HG03457 (cell line): ENCODE measurements around the gene NATD1.

Experiments used
- ATAC-seq: cut with Tn5 transposase; IDR thresholded peaks from one replicate; pipeline ENCODE4 v1.9.1; 2021; ENCODE audit warnings: moderate number of reproducible peaks; ENCODE audit not compliant: unreplicated experiment

NATD1 gene

DNA sequence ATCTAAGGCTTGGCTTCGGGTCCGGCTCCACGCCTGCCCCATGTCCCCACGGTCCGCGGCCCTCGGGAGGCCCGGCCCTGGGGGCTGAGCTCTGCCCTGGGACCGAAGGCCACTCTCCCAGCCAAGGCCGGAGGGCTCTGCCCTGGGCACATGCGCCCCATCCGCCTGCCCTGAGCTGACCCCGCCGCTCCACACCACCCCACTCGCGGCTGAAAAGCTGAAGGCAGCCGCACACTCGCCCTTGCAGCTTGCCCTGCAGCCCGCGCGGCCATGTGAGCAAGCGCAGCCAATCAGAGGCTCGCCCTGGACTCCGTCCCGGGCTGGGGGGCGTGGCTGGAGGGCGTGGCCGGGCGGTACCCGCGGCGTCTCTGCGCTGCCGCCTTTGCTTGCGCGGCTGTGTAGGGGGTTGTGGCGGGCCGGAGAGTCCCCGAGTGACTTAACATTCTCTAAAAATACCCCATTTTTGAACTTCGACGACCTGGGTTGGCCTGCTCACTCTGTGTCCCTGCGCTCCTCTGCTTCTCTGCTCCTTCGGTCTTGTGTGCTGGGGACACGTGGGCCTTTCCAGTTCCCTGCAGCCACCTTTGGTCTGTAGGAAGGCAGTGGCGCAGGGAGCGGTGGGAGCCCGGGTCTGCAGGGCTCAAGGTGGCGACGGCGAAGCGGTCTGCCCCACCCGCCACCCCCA lies 22.5 kb upstream of the NATD1 start:
- ATAC-seq = peak; percentile 81

- peak; percentile 3 for ATAC-seq
Observed at GRCh38 chr17:21275047-21275578, 21.9 kb upstream of the NATD1 start.

GRCh38 chr17:21272881-21273792 lies 19.9 kb upstream of the NATD1 start:
- ATAC-seq = no peak

DNA sequence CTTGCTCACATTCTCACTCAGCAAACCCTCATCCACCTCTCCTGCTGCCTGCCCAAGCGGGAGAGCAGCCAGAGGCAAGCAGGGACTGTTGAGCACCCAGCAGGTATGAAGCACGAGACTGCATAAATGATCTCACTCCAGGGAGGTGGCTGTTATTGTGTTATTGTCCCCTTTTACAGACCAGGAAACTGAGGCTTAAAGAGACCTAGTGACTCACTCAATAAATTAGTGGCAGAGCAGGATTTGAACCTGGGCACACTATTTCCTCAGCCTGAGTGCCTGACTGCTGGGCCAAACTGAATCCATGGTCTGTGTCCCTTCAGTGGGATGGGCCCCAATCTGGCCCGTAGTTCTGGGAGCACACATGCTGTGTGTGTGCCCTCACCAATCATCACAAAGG lies 19.0 kb upstream of the NATD1 start:
- no peak for ATAC-seq

GRCh38 chr17:21271454-21272183 lies 18.4 kb upstream of the NATD1 start:
- no peak for ATAC-seq

DNA sequence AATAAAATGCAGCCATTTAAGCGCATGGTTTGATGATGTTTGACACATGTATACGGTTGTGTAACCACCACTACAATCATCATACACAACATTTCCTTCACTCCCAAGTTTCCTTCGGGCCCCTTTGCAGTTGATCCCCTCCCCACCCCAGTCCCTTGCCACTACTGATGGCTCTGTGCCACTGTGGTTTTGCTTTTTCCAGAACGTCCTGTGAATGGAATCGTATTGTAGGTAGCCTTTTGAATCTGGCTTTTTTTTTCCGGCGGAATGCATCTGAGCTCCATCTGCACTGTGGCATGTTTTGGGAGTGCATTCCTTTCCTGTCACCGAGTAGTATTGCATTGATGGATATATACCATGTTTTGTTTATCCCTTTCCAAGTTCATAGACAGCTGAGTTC lies 16.2 kb upstream of the NATD1 start:
- no peak for ATAC-seq

- ATAC-seq = no peak
Observed at GRCh38 chr17:21268596-21269188, 15.5 kb upstream of the NATD1 start.

DNA sequence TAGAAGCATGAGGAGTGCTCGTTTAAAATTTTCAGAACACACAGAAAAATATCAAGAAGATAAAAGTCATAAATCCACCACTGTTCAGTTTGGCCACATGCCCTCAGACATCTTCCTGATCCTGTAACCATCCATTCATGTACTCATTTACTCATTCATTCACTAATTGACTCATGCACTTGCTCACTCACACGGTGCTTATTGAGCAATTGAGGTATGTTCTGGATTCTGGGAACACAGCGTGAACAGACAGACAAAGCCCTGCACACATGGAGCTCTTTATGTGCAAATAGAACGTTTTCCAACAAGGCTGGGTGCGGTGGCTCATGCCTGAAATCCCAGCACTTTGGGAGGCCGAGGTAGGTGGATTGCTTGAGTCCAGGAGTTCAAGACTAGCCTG lies 10.2 kb upstream of the NATD1 start:
- no peak for ATAC-seq

DNA sequence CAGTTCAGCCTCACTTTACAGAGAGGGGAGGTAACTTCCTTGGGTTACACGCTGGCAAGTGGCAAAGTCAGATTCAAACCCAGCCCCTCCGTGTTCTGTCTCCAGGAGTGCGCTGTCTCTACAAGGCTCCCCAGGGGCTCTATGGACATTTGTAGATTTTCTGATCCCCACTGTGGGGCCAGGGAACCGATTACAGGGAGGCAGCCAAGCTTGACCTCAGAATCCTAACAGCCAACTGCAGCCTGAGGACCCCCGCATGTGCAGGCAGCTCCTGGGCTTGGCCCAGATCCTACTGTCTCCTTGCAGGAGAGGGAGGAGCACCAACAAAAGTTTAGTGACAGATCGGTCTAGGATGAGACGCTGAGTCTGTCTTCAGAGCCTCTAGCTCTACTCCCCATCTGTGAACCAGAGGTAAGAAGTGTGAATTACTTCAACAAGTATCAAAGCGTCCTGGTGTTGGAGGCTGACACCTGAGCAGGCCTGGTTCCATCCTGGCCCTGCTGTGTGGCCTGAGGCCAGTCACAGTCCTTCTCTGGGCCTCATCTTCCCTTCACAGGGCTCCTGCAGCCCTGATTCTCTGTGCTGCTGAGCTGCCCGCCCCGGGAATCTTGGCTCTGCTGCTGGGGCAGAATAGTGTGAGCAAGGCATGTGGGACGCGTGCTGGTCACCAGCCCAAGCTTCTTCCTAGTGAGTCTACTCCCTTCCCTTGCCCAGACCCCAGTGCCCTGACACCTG lies 9.2 kb upstream of the NATD1 start:
- ATAC-seq = no peak

DNA sequence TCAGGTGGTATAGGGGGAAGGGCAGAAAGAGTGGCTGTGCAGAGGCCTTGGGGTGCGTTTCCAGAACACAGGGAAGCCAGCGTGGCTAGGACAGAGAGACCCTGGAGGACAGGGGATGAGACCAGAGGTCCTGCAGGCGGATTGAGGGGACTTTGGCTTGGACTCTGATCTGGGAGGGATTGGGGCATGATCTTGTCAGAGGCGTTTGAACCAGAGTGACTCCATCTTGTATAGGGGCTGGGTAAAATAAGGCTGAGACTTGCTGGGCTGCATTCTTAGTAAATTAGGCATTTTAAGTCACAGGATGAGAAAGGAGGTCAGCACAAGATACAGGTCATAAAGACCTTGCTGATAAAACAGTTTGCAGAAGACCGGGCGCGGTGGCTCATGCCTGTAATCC lies 5.4 kb upstream of the NATD1 start:
- no peak for ATAC-seq

DNA sequence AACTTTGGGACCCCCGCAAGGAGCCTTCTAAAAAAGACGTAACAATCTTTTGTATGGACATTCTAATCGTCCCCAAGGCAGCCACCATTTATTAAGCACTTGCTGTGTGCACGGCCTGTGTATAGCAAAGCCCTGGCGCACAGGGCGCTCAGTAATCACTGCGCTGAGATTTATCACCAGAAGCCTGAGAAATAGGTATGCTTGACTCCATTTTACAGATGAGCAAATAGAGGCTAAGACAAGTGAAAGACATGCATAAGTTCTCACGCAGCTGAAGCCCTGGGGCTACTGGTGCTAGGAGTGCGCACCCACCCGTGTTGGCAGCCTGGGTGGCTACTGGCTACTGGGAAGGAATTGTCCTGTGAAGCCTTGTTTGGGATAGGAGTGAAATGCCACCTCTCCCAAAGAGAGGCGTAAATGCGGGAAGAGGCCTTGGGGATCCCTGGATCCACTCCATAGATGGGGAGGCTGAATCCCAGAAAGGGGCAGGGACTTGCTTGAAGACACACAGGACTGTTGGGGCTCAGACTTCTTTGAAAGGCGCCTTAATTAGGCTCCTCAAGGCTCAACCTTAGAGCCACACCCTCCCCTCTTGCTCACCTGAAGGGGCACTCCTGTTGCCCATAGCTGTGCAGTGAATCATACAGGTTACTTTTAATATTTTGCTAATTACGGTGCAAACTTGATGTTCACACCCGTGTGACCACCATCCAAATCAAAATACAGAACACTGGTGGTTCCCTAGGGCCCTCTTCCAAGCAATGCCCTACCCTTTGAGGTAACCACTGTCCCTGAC lies 634 bp upstream of the NATD1 start:
- ATAC-seq = no peak

DNA sequence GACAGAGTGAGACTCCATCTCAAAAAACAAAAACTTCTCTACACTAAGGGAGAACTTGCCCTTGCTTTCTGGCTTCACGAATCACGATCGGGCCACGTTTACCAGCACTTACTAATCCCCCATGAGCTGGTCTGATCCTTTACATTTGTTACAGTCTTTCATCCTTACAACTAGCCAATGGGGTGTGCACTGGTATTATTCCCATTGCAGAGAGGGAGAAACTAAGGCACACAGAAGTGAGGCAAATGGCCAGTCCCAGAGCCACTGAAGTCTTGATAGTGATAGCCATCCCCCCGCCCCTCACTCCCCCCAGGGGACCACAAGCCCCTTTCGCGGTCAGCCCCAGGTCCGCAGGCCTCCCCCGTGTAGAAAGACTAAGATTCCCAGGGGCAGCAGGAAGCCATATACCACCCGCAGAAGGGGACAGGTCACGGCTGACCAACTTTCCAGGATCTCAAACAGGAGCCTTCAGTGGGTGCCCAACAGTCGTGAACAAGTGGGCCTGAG lies 868 bp downstream of the NATD1 start:
- ATAC-seq = no peak

DNA sequence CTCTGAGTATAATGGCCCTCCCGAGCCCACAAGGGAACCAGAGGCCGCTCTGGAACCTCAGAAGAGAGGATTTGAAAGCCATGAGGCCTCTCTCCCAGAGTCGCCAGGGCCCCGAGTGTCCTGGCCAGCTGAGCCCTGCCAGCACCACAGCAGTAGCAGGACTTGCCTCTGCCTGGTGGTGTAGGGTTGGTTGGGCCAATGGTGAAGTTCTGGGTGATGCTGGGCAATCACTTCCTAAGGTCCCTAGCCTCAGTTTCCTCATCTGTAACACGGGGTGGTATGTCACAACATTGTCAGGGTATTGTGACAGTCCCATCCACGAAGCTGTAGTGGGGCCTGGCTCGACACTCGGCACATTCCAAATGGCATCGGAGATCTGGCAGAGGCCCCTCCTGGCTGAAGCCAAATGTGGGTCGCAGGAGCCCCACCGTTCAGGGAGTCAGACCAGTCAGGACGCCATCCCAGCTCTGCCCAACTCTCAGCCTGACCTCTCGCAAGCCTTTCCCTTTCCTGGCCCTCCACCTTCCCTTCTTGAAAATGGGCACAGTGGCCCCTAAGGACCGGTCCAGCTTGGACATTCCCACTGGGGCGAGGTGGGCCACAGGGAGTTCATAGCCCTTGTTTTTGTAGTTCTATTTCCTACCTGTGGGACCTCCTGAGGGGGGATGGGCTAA lies 1.7 kb downstream of the NATD1 start:
- ATAC-seq = no peak

GRCh38 chr17:21250854-21251253 lies 2.4 kb downstream of the NATD1 start:
- no peak for ATAC-seq

DNA sequence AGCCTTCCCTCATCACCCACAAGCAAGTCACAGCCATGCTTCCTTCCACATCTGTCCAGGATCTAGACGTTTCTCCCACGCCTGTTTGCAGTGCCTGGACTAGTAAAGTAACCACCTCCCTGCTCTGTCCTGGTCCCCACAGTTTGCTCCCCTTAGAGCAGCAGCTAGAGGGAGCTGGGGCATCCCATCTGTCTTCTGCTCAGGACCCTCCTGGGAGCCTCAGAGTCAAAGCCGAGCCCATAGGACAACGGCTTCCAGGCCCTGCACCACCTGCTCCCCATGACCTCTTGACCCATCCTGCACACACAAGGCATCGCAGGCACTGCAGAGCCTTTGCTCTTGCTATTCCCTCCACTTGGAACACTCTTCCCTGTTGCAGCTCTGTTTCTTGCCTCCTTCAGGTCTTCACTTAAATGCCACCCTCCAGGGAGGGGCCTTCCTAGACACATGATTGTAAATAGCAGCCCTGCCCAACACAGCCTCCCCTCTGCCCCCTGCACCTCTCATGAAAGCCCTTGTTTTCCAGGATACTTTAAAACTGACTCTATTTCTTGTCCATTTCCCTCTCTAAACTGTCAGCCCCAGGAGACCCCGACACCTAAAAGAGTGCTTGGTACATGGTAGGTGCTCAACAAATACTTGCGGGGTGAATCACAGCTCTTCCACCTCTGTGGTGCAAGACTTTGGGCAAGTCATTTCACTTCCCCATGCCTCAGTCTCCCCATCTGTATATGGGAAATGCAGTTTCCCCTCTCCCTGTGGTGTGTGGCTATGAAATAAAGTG lies 3.1 kb downstream of the NATD1 start:
- no peak for ATAC-seq

DNA sequence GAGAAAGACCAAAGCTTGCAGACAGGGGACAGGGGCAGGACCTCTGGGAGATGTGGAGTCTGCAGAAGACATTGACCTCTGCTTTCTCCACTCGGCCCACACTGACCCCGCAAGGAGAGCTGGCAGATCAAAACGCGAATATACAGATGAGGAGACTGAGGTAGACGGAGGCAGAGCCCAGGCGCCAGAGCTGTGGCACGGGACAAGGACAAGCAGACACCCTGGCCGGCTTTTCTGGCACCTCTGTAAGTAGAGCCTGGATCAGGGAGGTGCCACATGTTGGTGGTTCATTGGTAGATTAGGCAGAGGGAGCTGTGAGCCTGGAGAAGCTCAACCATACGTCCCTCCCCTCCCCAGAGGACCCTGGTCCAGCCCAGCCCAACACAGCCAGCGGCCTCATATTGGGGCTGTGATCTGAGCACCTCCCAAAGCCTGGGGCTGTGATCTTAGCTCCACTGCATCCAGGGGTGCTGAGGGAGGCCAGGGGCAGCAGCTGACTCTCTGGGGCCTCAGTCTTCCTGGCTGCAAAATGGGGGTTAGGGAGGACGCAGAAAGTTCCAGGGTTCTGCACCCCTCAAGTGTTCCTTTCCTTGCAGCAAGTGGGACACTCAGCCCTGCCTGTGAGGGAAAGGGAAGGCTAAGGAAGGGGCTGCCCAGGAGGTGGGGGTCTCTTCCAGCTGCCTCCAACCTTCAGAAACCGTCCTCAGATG lies 4.0 kb downstream of the NATD1 start:
- no peak for ATAC-seq

- no peak for ATAC-seq
Observed at GRCh38 chr17:21248500-21248899, 4.7 kb downstream of the NATD1 start.
